Measurements from ENCODE around the gene PRKAG2.
"Not testable (repeated sequence)": the region's sequence is repeated elsewhere in the genome, so short reads cannot be mapped to it uniquely, and the experiment has no call there.

The PRKAG2 gene

DNA sequence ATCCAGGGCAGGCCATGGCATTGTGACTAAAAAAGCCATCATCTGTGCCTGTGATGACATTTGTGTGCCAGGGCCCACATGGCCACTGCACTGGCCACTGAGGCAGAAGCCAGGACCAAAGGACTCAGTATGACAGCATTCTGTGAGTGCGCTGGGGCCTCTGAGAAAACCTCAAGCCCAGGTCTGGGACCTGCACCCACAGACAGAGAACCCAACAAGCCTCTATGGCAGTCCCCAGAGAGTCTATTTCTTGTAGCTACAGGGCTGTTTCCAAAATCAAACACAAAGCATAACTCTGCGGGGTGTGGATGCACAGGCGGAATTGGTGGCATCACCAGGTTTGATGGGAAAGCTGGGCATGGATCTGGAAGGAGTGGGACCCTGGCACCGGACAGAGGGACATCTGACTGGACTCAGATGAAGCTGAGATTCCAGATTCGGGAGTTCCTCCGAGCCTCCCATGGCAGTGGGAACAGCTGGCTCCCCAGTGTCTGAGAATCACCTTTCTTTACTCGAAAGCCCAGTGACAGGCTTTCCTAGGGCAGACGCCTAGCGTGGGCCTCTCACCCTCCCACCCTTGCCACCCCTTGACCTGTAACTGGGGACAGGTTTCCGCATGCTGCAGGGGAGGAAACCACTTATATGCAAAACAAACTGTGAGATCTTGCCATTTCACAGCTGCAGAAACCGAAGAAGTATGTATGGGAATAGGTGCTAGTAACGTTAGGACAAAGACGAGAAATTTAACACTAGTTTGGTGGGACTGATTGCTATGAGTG lies 286.7 kb downstream of the PRKAG2 start:
- DNase-seq (ENCODE audit: low read depth), result no peak

- no peak for DNase-seq (ENCODE audit: low read depth)
Observed at GRCh38 chr7:151588982-151589381, 287.9 kb downstream of the PRKAG2 start.

GRCh38 chr7:151586531-151587260 lies 290.2 kb downstream of the PRKAG2 start:
- DNase-seq (ENCODE audit: low read depth), result no peak

GRCh38 chr7:151585744-151586393 lies 291.0 kb downstream of the PRKAG2 start:
- DNase-seq (ENCODE audit: low read depth), result no peak

GRCh38 chr7:151581741-151582140 lies 295.2 kb downstream of the PRKAG2 start:
- DNase-seq (ENCODE audit: low read depth), result no peak

- DNase-seq (ENCODE audit: low read depth), result no peak
Observed at GRCh38 chr7:151579644-151580043, 297.3 kb downstream of the PRKAG2 start.

GRCh38 chr7:151575410-151575809 lies 301.5 kb downstream of the PRKAG2 start:
- no peak for DNase-seq (ENCODE audit: low read depth)

DNA sequence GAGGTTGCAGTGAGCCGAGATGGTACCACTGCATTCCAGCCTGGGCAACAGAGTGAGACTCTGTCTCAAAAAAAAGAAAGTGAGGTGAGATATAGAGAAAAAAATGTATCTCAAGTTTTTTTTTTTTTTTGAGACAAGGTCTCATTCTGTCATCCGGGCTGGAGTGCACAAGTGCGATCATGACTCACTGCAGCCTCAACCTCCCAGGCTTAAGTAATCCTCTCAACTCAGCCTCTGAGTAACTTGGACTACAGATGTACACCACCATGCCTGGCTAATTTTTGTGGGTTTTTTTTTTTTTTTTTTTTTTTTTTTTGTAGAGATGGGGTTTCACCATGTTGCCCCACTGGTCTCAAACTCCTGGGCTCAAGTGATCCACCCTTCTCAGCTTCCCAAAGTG lies 303.9 kb downstream of the PRKAG2 start:
- DNase-seq (ENCODE audit: low read depth), result not testable (repeated sequence)

DNA sequence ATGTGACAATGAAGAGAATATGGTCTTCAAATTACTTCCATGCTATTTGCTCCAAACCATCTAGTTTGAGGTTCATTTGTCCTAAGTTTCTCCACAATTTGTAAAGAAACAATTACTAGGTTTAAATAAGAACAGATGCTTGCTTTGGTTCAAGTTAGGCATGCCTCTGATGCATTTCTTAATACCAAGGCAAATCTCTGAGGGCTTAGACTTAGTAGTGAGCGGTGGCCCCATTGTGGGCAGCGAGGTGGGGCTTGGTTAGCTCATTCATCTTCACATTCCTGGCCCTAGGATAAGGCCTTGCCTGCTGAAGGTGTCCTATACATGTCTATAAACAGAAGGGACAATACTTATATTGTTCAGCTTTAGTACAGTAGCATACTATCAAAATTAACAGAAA lies 304.8 kb downstream of the PRKAG2 start:
- DNase-seq (ENCODE audit: low read depth), result no peak

DNA sequence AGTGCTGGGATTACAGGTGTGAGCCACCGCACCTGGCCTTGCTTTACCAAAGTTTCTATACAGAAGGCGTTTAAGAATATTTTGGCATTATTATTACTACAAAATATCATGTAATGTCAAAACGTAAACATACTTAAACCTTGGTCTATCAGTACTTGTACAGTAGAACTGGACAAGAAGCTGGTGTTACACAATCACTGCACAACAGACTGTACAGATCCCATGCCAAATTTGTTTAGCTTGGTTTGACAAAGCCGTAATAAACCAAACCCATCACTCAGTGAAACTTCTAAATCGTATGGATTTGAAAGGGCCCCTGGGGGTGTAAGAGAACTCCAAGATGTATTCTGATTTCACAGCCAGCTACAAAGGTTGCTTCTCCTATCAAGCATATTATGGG lies 305.4 kb downstream of the PRKAG2 start:
- DNase-seq (ENCODE audit: low read depth), result no peak

- no peak for DNase-seq (ENCODE audit: low read depth)
Observed at GRCh38 chr7:151570366-151570915, 306.5 kb downstream of the PRKAG2 start.

GRCh38 chr7:151568956-151569940 lies 307.7 kb downstream of the PRKAG2 start:
- no peak for DNase-seq (ENCODE audit: low read depth)

DNA sequence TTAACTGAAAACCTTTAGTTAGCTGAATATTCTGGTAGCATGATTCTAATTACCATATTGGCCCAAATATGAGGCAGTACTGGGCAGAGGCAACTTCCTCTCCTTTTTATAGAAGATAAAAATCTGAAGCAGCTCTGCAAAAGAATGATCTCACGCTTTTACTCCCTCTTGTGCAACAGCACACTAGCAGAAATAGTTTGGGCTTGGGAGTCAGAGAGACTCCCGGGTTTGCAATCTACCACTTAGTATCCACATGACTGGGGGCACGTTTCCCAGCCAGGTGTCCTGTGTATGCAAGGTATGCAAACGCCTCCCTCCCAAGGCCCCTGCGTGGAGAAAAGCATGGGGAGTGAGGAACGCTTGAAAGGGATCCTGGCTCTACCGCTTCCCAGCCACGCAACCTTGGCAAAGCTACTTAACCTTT lies 310.0 kb downstream of the PRKAG2 start:
- DNase-seq (ENCODE audit: low read depth), result no peak

DNA sequence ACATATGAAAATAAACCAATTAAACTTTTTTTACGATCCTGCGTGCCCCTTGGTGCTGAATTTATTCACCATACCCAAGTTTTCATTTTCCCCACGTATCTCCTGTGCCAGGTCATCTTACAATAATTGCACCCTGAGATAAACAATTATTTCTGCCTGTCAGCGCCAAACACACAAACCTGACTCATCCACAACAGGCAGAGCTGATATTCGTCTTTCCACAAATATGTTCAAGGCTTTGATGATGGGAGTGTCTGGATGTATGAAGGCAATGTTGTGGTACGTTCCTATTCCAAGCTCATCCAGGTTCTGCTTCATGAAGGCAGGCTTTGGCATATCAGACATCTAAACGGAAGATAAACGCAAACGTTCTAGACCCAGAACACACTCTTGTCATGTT lies 311.4 kb downstream of the PRKAG2 start:
- no peak for DNase-seq (ENCODE audit: low read depth)

DNA sequence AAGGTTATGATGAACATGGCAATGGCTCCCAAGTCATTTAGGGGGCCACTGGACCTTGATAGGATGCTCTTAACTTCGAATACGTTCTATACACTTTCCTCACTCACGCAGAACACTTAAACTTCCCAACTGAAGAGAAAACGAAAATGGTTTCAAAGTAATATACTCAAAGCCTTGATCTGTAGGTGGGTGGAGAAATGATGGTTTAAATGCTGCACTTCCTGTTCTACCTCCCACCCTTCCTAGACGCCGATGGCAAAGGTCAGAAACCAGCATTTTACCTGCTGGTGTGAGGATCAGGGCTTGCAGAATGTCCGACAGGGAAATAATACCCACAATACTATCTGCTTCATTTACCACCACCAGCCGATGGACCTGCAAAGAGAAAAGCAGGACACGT lies 316.7 kb downstream of the PRKAG2 start:
- DNase-seq (ENCODE audit: low read depth), result no peak

DNA sequence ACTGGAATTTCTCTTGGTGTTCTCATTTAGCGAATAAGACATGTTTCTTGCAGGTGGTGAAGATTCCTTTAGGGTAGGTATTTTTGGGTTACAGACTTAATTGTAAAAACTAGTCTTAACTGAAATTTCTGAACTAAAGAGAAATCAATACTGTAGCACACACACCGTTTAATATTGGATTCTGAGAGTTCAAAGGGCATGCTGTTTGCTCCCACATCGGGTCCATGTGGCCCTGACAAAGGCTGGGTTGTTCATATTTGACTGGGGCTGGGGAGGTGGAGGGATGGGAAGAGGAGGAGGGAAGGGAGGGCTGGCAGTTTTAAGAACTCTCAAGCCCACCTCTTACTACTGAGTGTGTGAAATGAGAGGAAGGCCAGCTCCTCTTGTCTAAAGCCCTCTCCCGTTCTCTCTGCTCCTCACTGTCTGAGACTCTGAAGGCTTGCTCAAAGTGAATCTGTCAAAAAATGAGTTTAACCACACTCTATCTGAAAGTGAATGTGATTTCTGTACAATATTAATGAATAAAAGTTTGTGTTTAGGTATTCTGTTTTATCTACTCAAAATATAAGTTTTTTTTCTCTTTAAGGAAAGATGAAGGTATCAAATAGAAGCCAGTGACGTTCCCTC lies 317.2 kb downstream of the PRKAG2 start:
- no peak for DNase-seq (ENCODE audit: low read depth)

GRCh38 chr7:151558575-151558974 lies 318.3 kb downstream of the PRKAG2 start:
- DNase-seq (ENCODE audit: low read depth), result no peak

GRCh38 chr7:151556592-151556991 lies 320.3 kb downstream of the PRKAG2 start:
- no peak for DNase-seq (ENCODE audit: low read depth)

GRCh38 chr7:151553356-151553755 lies 323.6 kb downstream of the PRKAG2 start:
- no peak for DNase-seq (ENCODE audit: low read depth)

- no peak for DNase-seq (ENCODE audit: low read depth)
Observed at GRCh38 chr7:151552352-151553028, 324.4 kb downstream of the PRKAG2 start.
